HEK293T (cell line): Measurements from ENCODE around the gene DOCK3.

ENCODE experiments used
- BHLHE40 ChIP-seq: fragments of 450-650 bp; IDR thresholded peaks from 2 replicates; pipeline ENCODE4 v1.6.1; 2016; ENCODE audit warnings: mild to moderate bottlenecking, moderate library complexity, borderline replicate concordance
- ELF4 ChIP-seq: fragments of 450-650 bp; IDR thresholded peaks from 2 replicates; pipeline ENCODE4 v1.6.1; 2017; ENCODE audit warnings: antibody characterized with exemption
- FOXA1 ChIP-seq: fragments of 450-650 bp; IDR thresholded peaks from 2 replicates; pipeline ENCODE4 v1.6.1; 2016; ENCODE audit warnings: mild to moderate bottlenecking
- FOXM1 ChIP-seq: fragments of 450-650 bp; IDR thresholded peaks from 2 replicates; pipeline ENCODE4 v1.6.1; 2017; ENCODE audit warnings: mild to moderate bottlenecking, borderline replicate concordance
- HDGF ChIP-seq: fragments of 450-650 bp; IDR thresholded peaks from 2 replicates; pipeline ENCODE4 v1.6.1; 2017; ENCODE audit warnings: antibody characterized with exemption, borderline replicate concordance
- LEF1 ChIP-seq: fragments of 450-650 bp; IDR thresholded peaks from 2 replicates; pipeline ENCODE4 v1.6.1; 2017; ENCODE audit warnings: mild to moderate bottlenecking, borderline replicate concordance
- PKNOX1 ChIP-seq: fragments of 450-650 bp; IDR thresholded peaks from 2 replicates; pipeline ENCODE4 v1.6.1; 2016
- SP1 ChIP-seq: fragments of 450-650 bp; IDR thresholded peaks from 2 replicates; pipeline ENCODE4 v1.6.1; 2017
- TARDBP ChIP-seq: fragments of 450-650 bp; IDR thresholded peaks from 2 replicates; pipeline ENCODE4 v1.6.1; 2016
- ZNF384 ChIP-seq: fragments of 450-650 bp; IDR thresholded peaks from 2 replicates; pipeline ENCODE4 v1.6.1; 2016

- TF ChIP-seq ELF4 (no peak), FOXA1 (no peak), FOXM1 (no peak), BHLHE40 (no peak), HDGF (no peak), SP1 (no peak), ZNF384 (no peak), LEF1 (no peak), TARDBP (no peak), PKNOX1 (no peak)
Measured at GRCh38 chr3:50673931-50674330, 796 bp upstream of the DOCK3 start.
